BE2C (cell line): ENCODE data around the gene FRMD4B.

ENCODE experiments used
- DNase-seq: peaks from one replicate; pipeline ENCODE4 v3.0.0-alpha.2; 2020
- H3K27me3 ChIP-seq: fragments of 250-450 bp; sonication (Bioruptor Pico); 2 replicates; pipeline ENCODE4 v1.5.1; 2020; ENCODE audit warnings: mild to moderate bottlenecking
- H3K36me3 ChIP-seq: fragments of 250-450 bp; sonication (Bioruptor Pico); 2 replicates; pipeline ENCODE4 v1.5.1; 2020; ENCODE audit warnings: mild to moderate bottlenecking
- H3K4me1 ChIP-seq: fragments of 250-450 bp; sonication (Bioruptor Pico); 2 replicates; pipeline ENCODE4 v1.5.1; 2020
- H3K4me3 ChIP-seq: 2 replicates; pipeline ENCODE4 v1.5.1; 2011; ENCODE audit warnings: low read depth, low read length
- H3K9me3 ChIP-seq: fragments of 250-450 bp; sonication (Bioruptor Pico); 2 replicates; pipeline ENCODE4 v1.5.1; 2020
- CTCF ChIP-seq: IDR thresholded peaks from 2 replicates; pipeline ENCODE4 v1.5.1; 2012; ENCODE audit warnings: mild to moderate bottlenecking, low read depth, low read length

FRMD4B gene

GRCh38 chr3:69166446-69166845, 219.4 kb downstream of the FRMD4B start:
- no peak for DNase-seq
- Histone ChIP-seq H3K27me3 (no peaks in the 10 kb centered on the region), H3K36me3 (peaks cover 6% of the 10 kb centered on the region; the same call in 1 of the 2 replicates)

GRCh38 chr3:69165744-69166143, 220.1 kb downstream of the FRMD4B start:
- DNase-seq = no peak
- Histone ChIP-seq H3K4me1 (no peaks in the 10 kb centered on the region), H3K36me3 (no peaks in the 10 kb centered on the region; the same call in 1 of the 2 replicates), H3K27me3 (no peaks in the 10 kb centered on the region), H3K4me3 (no peak overlapping the region), H3K9me3 (no peaks in the 10 kb centered on the region)
- TF ChIP-seq CTCF = no peak

More at GRCh38 chr3:69166446-69166845, 219.4 kb downstream of the FRMD4B start:
- Histone ChIP-seq H3K4me1 (no peaks in the 10 kb centered on the region), H3K9me3 (no peaks in the 10 kb centered on the region), H3K4me3 (no peak overlapping the region)
- no peak for TF ChIP-seq CTCF

GRCh38 chr3:69164296-69164695, 221.6 kb downstream of the FRMD4B start:
- Histone ChIP-seq H3K4me1 (no peaks in the 10 kb centered on the region), H3K4me3 (no peak overlapping the region), H3K36me3 (no peaks in the 10 kb centered on the region), H3K27me3 (no peaks in the 10 kb centered on the region), H3K9me3 (no peaks in the 10 kb centered on the region)
- DNase-seq = no peak
- no peak for TF ChIP-seq CTCF

- Histone ChIP-seq H3K4me3 (no peak overlapping the region), H3K4me1 (no peaks in the 10 kb centered on the region), H3K27me3 (no peaks in the 10 kb centered on the region), H3K36me3 (no peaks in the 10 kb centered on the region), H3K9me3 (no peaks in the 10 kb centered on the region)
- TF ChIP-seq CTCF = no peak
- no peak for DNase-seq
Observed at GRCh38 chr3:69162308-69162980, 223.4 kb downstream of the FRMD4B start.

GRCh38 chr3:69161587-69162307, 224.1 kb downstream of the FRMD4B start:
- no peaks in the 10 kb centered on the region for H3K27me3 ChIP-seq
- no peaks in the 10 kb centered on the region for H3K9me3 ChIP-seq
- TF ChIP-seq CTCF = peak; percentile 96
- no peaks in the 10 kb centered on the region for H3K4me1 ChIP-seq
- H3K36me3 ChIP-seq = no peaks in the 10 kb centered on the region
- DNase-seq = no peak
- no peak overlapping the region for H3K4me3 ChIP-seq

- no peak for DNase-seq
- H3K4me3 ChIP-seq = no peak overlapping the region
- TF ChIP-seq CTCF = no peak
- H3K4me1 ChIP-seq = no peaks in the 10 kb centered on the region
- H3K36me3 ChIP-seq = no peaks in the 10 kb centered on the region
- H3K9me3 ChIP-seq = no peaks in the 10 kb centered on the region
- H3K27me3 ChIP-seq = no peaks in the 10 kb centered on the region
Observed at GRCh38 chr3:69160525-69160924, 225.4 kb downstream of the FRMD4B start.
